Fibroblast of lung (primary cell): ENCODE data around the gene GABBR2. TPM values are rescaled to one million over a fixed set of nuclear protein-coding genes. Genes with fewer than 3 reads are reported as not detected.

Experiments
- DNase-seq, 2 donors: peaks; one replicate each; pipeline versions ENCODE4 v3.0.0 to v3.0.0-alpha.2; 2010; ENCODE audit warnings: low read depth in 2 of 2
- H2AFZ ChIP-seq: 2 replicates; pipeline ENCODE4 v1.5.1; 2012; ENCODE audit warnings: low read length, control low read depth, inconsistent platforms
- H3K27ac ChIP-seq: 2 replicates; pipeline ENCODE4 v1.5.1; 2011; ENCODE audit warnings: low read length, control low read depth; ENCODE audit not compliant: insufficient read depth
- H3K27me3 ChIP-seq: 2 replicates; pipeline ENCODE4 v1.5.1; 2011; ENCODE audit warnings: mild to moderate bottlenecking, low read length; ENCODE audit not compliant: control insufficient read depth, insufficient read depth
- H3K36me3 ChIP-seq: 2 replicates; pipeline ENCODE4 v1.5.1; 2011; ENCODE audit warnings: low read length; ENCODE audit not compliant: control insufficient read depth, insufficient read depth
- H3K4me1 ChIP-seq: 2 replicates; pipeline ENCODE4 v1.5.1; 2011; ENCODE audit warnings: low read length; ENCODE audit not compliant: control insufficient read depth, insufficient read depth; ENCODE audit errors: extremely low read depth
- H3K4me2 ChIP-seq: 2 replicates; pipeline ENCODE4 v1.5.1; 2011; ENCODE audit warnings: low read length, control low read depth; ENCODE audit not compliant: insufficient read depth; ENCODE audit errors: extremely low read depth
- H3K4me3 ChIP-seq, 4 experiments: fragments of 200-600 bp in 1 of 4; sonication (generic) in 1 of 4; replicated peaks in 1 of 4; 2 replicates each; pipeline ENCODE4 v1.5.1; 2011 to 2016; ENCODE audit warnings: low read length in 4 of 4, low read depth in 3 of 4, mild to moderate bottlenecking in 3 of 4, control low read depth in 2 of 4, inconsistent platforms in 1 of 4, mixed read lengths in 1 of 4; ENCODE audit not compliant: insufficient read depth in 1 of 4; ENCODE audit errors: control extremely low read depth in 1 of 4
- H3K79me2 ChIP-seq: 2 replicates; pipeline ENCODE4 v1.5.1; 2012; ENCODE audit warnings: mild to moderate bottlenecking, low read length, inconsistent platforms; ENCODE audit not compliant: control insufficient read depth, insufficient read depth
- H3K9ac ChIP-seq: 2 replicates; pipeline ENCODE4 v1.5.1; 2011; ENCODE audit warnings: mild to moderate bottlenecking, low read length, control low read depth; ENCODE audit not compliant: insufficient read depth
- H3K9me3 ChIP-seq: 2 replicates; pipeline ENCODE4 v1.5.1; 2012; ENCODE audit warnings: low read depth, low read length; ENCODE audit not compliant: control insufficient read depth, insufficient read depth
- H4K20me1 ChIP-seq: 2 replicates; pipeline ENCODE4 v1.5.1; 2011; ENCODE audit warnings: low read length; ENCODE audit not compliant: control insufficient read depth, insufficient read depth; ENCODE audit errors: extremely low read depth
- CTCF ChIP-seq, 2 donors: IDR thresholded peaks in 1 of 2; conservative IDR thresholded peaks in 1 of 2; 1 replicate in 1 of 2; 2 replicates in 1 of 2; pipeline ENCODE4 v1.5.1; 2011 to 2012; ENCODE audit warnings: low read length in 2 of 2, control low read depth in 1 of 2, inconsistent platforms in 1 of 2, low read depth in 1 of 2, mild to moderate bottlenecking in 1 of 2
- EZH2 ChIP-seq: IDR thresholded peaks from 2 replicates; pipeline ENCODE4 v1.5.1; 2012; ENCODE audit warnings: low read length, control low read depth, mild to moderate bottlenecking; ENCODE audit errors: missing control alignments
- polyA plus RNA-seq, 2 donors: library from polyadenylated mRNA; depleted of rRNA in 1 of 2; stranded (reverse) in 1 of 2; unstranded in 1 of 2; fragments of >200 nt; gene quantifications; 2 replicates each; pipeline ENCODE4 v1.2.1, GENCODE V29; 2011 to 2012; ENCODE audit warnings: missing spikeins in 1 of 2
- total RNA-seq: library from RNA; depleted of rRNA; stranded (reverse); fragments of >200 nt; gene quantifications from 2 replicates; pipeline ENCODE4 v1.2.1, GENCODE V29; 2014

The GABBR2 gene
- total and polyA plus RNA-seq, 2 donors (not counting 1 experiment from before 2014, with no cell fraction given) = 0.32 to 0.33 TPM

GRCh38 chr9:98462310-98462709 is 246.4 kb downstream of the GABBR2 start:
- no peaks in the 10 kb centered on the region for H3K4me1 ChIP-seq
- H3K27ac ChIP-seq = no peak overlapping the region
- no peak overlapping the region for H3K9ac ChIP-seq
- no peaks in the 10 kb centered on the region for H4K20me1 ChIP-seq
- no peak for DNase-seq
- H3K4me3 ChIP-seq = no peak overlapping the region
- no peaks in the 10 kb centered on the region for H3K79me2 ChIP-seq
- H2AFZ ChIP-seq = no peak overlapping the region
- H3K9me3 ChIP-seq = no peaks in the 10 kb centered on the region
- no peaks in the 10 kb centered on the region for H3K36me3 ChIP-seq
- no peaks in the 10 kb centered on the region for H3K27me3 ChIP-seq
- TF ChIP-seq CTCF (conservative IDR thresholded peaks at IDR 0.05 in 1 of 2, IDR thresholded peaks at IDR 0.05 in 1 of 2; ENCODE audit: low read depth in 1 of 2, low read length in 2 of 2) (no peak), EZH2 (no peak)
- no peak overlapping the region for H3K4me2 ChIP-seq

- Histone ChIP-seq H3K9ac (no peak overlapping the region), H4K20me1 (no peaks in the 10 kb centered on the region), H3K9me3 (no peaks in the 10 kb centered on the region), H3K27me3 (no peaks in the 10 kb centered on the region), H3K36me3 (no peaks in the 10 kb centered on the region), H3K4me1 (no peaks in the 10 kb centered on the region), H2AFZ (no peak overlapping the region), H3K27ac (no peak overlapping the region), H3K4me3 (no peak overlapping the region), H3K4me2 (no peak overlapping the region), H3K79me2 (no peaks in the 10 kb centered on the region)
- no peak for DNase-seq
- no peak for TF ChIP-seq CTCF (conservative IDR thresholded peaks at IDR 0.05 in 1 of 2, IDR thresholded peaks at IDR 0.05 in 1 of 2; ENCODE audit: low read depth in 1 of 2, low read length in 2 of 2)
- no peak for TF ChIP-seq EZH2
Observed at GRCh38 chr9:98460704-98461103, 248.0 kb downstream of the GABBR2 start.

- DNase-seq = peak in 1 of 2 donors; percentile 69
Observed at GRCh38 chr9:98457726-98458370, 250.9 kb downstream of the GABBR2 start.

More at GRCh38 chr9:98457726-98458370, 250.9 kb downstream of the GABBR2 start:
- Histone ChIP-seq H2AFZ (no peak overlapping the region), H4K20me1 (no peaks in the 10 kb centered on the region), H3K9ac (no peak overlapping the region), H3K79me2 (no peaks in the 10 kb centered on the region), H3K27ac (no peak overlapping the region), H3K36me3 (no peaks in the 10 kb centered on the region), H3K9me3 (no peaks in the 10 kb centered on the region), H3K4me1 (no peaks in the 10 kb centered on the region), H3K27me3 (no peaks in the 10 kb centered on the region), H3K4me3 (no peak overlapping the region), H3K4me2 (no peak overlapping the region)
- TF ChIP-seq CTCF (conservative IDR thresholded peaks at IDR 0.05 in 1 of 2, IDR thresholded peaks at IDR 0.05 in 1 of 2; ENCODE audit: low read depth in 1 of 2, low read length in 2 of 2) = no peak
- TF ChIP-seq EZH2 = no peak
